OCI-LY3 (cell line): Measurements from ENCODE around the gene TOLLIP.
A peak's percentile ranks its signal among the peaks of the same experiment; 100 is the strongest.

Experiments
- H2AFZ ChIP-seq: fragments of 200-600, 300-600 bp; shearing (Covaris generic); 2 replicates; pipeline ENCODE4 v1.6.0; 2014; ENCODE audit warnings: antibody characterized with exemption, low read depth, low read length
- H3K27ac ChIP-seq: fragments of 200-600, 300-600 bp; sonication (generic); 2 replicates; pipeline ENCODE4 v1.5.1; 2014; ENCODE audit warnings: mild to moderate bottlenecking, low read length, moderate library complexity, mixed read lengths
- H3K27me3 ChIP-seq: fragments of 200-600, 300-600 bp; sonication (generic); 2 replicates; pipeline ENCODE4 v1.6.1; 2014; ENCODE audit warnings: low read depth, low read length, mixed read lengths
- H3K36me3 ChIP-seq: fragments of 200-600, 300-600 bp; sonication (generic); replicated peaks from 2 replicates; pipeline ENCODE3; 2014; ENCODE audit warnings: low read depth, low read length, mixed read lengths
- H3K4me1 ChIP-seq: fragments of 300-600, 200-600 bp; sonication (generic); 2 replicates; pipeline ENCODE4 v1.6.1; 2014; ENCODE audit warnings: low read length, mixed read lengths
- H3K4me2 ChIP-seq: fragments of 200-600, 300-600 bp; sonication (generic); 2 replicates; pipeline ENCODE4 v1.6.1; 2014; ENCODE audit warnings: low read length, mixed read lengths
- H3K4me3 ChIP-seq: fragments of 300-600, 200-600 bp; sonication (generic); 2 replicates; pipeline ENCODE4 v1.5.1; 2014; ENCODE audit warnings: antibody characterized with exemption, mild to moderate bottlenecking, low read length, moderate library complexity
- H3K79me2 ChIP-seq: fragments of 300-600, 200-600 bp; shearing (Covaris generic); 2 replicates; pipeline ENCODE4 v1.6.1; 2014; ENCODE audit warnings: mild to moderate bottlenecking, low read length, mixed read lengths
- H3K9ac ChIP-seq: fragments of 300-600, 200-600 bp; shearing (Covaris generic); 2 replicates; pipeline ENCODE4 v1.6.0; 2014; ENCODE audit warnings: mild to moderate bottlenecking, low read length, moderate library complexity
- H3K9me3 ChIP-seq: fragments of 200-600, 300-600 bp; shearing (Covaris generic); 2 replicates; pipeline ENCODE4 v1.6.1; 2014; ENCODE audit warnings: low read length, mixed read lengths; ENCODE audit not compliant: insufficient read depth
- H4K20me1 ChIP-seq: fragments of 200-600, 300-600 bp; sonication (generic); 2 replicates; pipeline ENCODE4 v1.6.1; 2016; ENCODE audit warnings: low read length, mixed read lengths; ENCODE audit not compliant: insufficient read depth
- CTCF ChIP-seq: fragments of 200-600, 300-600 bp; sonication (generic); IDR thresholded peaks from 2 replicates; pipeline ENCODE4 v1.5.1; 2014; ENCODE audit warnings: antibody characterized with exemption, low read length, low read depth
- EZH2phosphoT487 ChIP-seq: fragments of 200-600 bp; shearing (Covaris generic); IDR thresholded peaks from 2 replicates; pipeline ENCODE4 v1.6.1; 2018; ENCODE audit warnings: antibody characterized with exemption, mixed run types, low read depth

Gene TOLLIP

GRCh38 chr11:1323774-1324173 lies 14.3 kb upstream of the TOLLIP start:
- H2AFZ ChIP-seq: no peak overlapping the region
- no peak overlapping the region for H3K27ac ChIP-seq
- TF ChIP-seq CTCF: no peak
- no peak for TF ChIP-seq EZH2phosphoT487
- no peak overlapping the region for H3K9ac ChIP-seq
- H3K27me3 ChIP-seq: peaks cover 16% of the 10 kb centered on the region; the same call in 1 of the 2 replicates
- no peaks in the 10 kb centered on the region for H3K36me3 ChIP-seq
- no peaks in the 10 kb centered on the region for H4K20me1 ChIP-seq
- H3K9me3 ChIP-seq: peaks cover 7% of the 10 kb centered on the region; the same call in 1 of the 2 replicates
- peaks cover 4% of the 10 kb centered on the region for H3K4me1 ChIP-seq
- H3K4me3 ChIP-seq: no peak overlapping the region
- H3K4me2 ChIP-seq: no peak overlapping the region
- H3K79me2 ChIP-seq: no peaks in the 10 kb centered on the region

GRCh38 chr11:1317993-1318392 lies 8.6 kb upstream of the TOLLIP start:
- Histone ChIP-seq H3K4me1 (no peaks in the 10 kb centered on the region), H3K27me3 (no peaks in the 10 kb centered on the region), H3K9ac (no peak overlapping the region), H3K4me3 (no peak overlapping the region), H4K20me1 (no peaks in the 10 kb centered on the region), H3K36me3 (no peaks in the 10 kb centered on the region), H3K27ac (no peak overlapping the region), H3K4me2 (no peak overlapping the region), H3K9me3 (no peaks in the 10 kb centered on the region), H3K79me2 (no peaks in the 10 kb centered on the region), H2AFZ (no peak overlapping the region)
- TF ChIP-seq EZH2phosphoT487 (no peak), CTCF (no peak)

- Histone ChIP-seq H4K20me1 (no peaks in the 10 kb centered on the region), H3K9ac (no peak overlapping the region), H3K9me3 (peaks cover 1% of the 10 kb centered on the region; the same call in 1 of the 2 replicates), H3K4me2 (no peak overlapping the region), H3K36me3 (no peaks in the 10 kb centered on the region), H3K27ac (no peak overlapping the region), H3K4me1 (no peaks in the 10 kb centered on the region), H3K27me3 (no peaks in the 10 kb centered on the region), H2AFZ (no peak overlapping the region), H3K79me2 (no peaks in the 10 kb centered on the region), H3K4me3 (no peak overlapping the region)
- TF ChIP-seq CTCF (no peak), EZH2phosphoT487 (no peak)
Observed at GRCh38 chr11:1317432-1317831, 8.0 kb upstream of the TOLLIP start.

- Histone ChIP-seq H3K4me1 (peaks cover 28% of the 10 kb centered on the region), H3K36me3 (peaks cover 10% of the 10 kb centered on the region), H2AFZ (no peak overlapping the region), H3K9ac (peak overlapping the region; percentile 82; the same call in 1 of the 2 replicates), H3K4me2 (peak overlapping the region; percentile 89), H3K27me3 (no peaks in the 10 kb centered on the region), H3K27ac (peak overlapping the region; percentile 76), H3K4me3 (peak overlapping the region; percentile 81), H4K20me1 (no peaks in the 10 kb centered on the region; the same call in 1 of the 2 replicates), H3K9me3 (peaks cover 15% of the 10 kb centered on the region; the same call in 1 of the 2 replicates), H3K79me2 (peaks cover 30% of the 10 kb centered on the region)
- TF ChIP-seq EZH2phosphoT487 (no peak), CTCF (no peak; the same call in 1 of the 2 replicates)
Observed at GRCh38 chr11:1310772-1311468, 1.5 kb upstream of the TOLLIP start.
